ENCODE data around the gene NABP2.
"Not testable (repeated sequence)": the region's sequence is repeated elsewhere in the genome, so short reads cannot be mapped to it uniquely, and the experiment has no call there.

The NABP2 gene

DNA sequence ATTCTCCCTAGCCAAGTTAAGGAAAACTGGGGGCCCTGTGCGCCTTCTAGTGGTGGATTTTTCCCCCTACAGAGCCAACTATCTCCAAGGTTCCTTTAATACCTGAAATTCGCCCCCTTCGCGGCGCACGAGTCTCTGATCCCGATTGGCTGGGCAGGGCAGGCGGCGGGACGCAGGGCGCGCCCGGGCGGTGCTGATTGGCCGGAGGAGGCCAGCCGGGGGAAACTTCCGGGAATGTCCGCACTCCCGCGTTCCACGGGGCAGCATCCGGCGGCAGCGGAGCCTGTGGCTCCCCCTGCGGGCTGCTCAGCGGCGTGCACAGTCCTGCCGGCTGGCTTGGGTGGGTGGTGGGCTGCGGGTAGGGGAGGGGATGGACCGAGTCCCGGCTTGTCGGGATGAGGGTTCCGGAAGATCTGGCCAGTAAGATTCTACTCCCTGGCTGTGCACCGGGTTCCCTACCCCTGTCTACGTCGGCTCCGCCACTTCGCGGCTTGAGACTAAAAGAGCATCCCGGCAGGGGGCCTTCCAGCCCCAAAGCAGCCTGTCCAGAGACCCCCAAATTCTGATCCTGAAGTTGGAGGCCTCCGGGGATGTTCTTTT is at the start of gene NABP2:
NABP2 (plus strand) TSS at position 241 of the 600 bp plus-strand sequence. CDS start 515 bp downstream, outside the sequence.
- peak; percentile 96 for DNase-seq (ENCODE audit: low spot score)

DNA sequence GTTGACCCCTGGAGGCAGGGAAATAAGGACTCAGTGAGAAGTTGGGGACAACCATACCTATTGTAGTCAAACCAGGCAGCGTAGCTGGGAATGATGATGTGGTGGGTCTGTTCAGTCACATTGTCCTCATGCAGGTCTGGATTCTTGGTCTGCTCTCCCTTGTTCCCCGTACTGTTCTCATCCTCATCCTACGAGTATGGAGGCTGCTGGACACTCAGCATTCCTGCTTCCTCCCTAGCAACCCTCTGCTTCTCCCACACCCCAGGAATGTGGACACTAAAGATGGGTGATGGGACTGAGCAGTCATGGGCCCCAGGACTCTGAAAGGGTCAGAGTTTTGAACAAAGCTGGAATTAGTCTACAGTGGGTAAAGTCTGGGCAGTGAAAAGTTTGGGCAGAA is 45.8 kb upstream of the NABP2 start:
- DNase-seq (ENCODE audit: low spot score), result no peak

DNA sequence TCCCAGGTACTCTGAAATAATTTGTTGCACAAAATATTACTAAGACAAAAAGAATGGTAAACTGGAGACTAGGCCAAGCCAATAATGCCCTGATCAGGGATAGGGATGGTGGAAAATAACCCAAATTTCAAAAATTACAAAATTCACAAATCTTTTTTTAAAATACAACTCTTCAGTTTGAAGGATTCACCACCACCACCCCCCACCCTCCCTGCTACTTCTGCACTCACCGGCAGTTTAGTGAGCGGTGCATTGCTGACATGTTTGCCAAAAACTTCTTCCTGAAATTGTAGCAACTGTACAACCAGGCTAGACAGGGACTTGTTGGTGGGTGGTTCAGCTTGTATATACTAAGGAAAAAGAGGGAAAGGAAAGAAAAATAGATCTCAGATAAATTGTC is 37.2 kb upstream of the NABP2 start:
- DNase-seq (ENCODE audit: low spot score), result no peak

DNA sequence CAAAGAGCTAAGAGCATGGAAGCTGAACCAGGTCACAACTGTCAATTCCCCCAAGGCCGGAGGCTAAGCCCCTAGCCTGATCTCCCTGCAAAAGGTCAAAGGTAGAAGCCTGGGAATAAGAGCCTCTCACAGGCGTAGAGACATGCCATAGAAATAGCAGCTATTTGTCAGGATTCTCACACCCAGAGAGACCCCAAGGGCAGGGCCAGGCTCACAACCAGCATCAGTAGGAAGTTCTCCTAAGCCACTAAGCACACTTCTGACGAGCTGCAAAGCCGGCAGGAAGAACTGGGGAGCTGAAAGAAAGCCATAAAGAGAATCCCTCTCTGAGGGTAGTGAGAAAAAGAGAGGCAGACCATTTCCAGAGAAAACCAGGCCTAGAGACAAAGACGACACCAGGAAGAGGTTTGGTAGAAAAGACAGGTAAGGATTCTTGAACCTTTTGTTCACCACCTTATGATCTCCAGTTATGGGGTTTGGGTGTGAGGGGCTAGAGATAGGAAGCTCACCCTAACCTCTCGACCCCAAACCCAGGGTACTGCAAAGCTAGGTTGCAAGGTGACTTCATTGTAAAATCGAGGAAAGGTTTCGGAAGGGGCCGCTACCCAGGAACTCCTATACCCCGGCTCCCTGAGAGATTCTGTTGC is 35.9 kb upstream of the NABP2 start:
- no peak for DNase-seq (ENCODE audit: low spot score)

DNA sequence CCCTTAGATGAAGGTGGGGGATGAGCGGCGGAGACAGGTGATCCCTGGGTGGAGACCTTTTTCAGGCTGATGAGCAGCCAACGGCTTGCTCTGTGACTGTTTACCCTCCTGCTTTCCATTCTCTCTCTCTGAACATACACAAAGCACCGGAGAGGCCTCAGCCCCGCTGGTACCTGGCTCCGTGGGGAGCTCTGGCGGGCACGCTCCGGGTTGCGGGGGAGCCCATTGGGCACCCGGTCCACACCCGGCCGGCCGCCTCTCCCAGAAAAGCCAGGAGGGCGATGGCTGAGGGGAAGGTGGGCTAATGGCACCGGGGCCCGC is 35.4 kb upstream of the NABP2 start:
- no peak for DNase-seq (ENCODE audit: low spot score)

DNA sequence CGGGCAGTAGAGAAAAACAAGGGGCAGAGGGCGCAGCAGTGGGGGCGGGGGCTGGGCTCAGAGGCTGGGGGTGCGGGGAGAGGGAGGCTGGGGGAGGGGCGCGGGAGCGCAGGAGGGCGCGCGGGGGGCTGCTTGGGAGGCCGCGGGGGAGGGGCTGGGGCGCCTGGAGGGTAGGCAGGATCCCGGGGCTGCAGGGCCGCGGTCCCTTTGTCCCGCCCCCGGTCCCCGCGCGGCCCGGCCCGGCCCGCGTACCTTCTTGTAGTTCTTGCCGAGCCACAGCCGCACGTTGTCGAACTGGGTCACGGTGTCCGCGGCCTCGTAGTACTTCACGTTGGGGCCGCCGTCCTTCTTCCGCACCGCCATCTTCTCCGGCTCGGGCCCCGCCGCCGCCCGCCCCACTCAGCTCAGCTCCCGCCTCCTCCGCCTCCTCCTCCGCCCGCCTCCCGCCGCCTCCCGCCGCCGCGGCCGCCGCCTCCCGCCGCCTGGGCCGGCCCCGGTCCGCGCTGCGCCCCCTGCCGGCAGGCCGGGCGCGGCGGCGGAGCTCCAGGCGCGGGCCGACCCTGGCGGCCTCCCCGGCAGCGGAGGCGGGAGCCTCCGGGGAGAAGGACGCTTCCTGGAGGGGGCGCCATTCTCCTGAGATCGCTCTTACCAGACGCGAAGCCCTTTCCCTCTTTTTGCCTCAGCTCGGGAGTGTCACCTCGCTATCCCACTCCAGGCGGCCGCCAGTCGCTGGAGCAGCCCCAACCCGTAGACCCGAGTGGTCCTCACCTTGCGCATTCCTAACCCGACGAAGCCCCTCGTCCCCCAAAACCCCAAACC is 34.8 kb upstream of the NABP2 start, which contains the start of gene SMARCC2:
SMARCC2 (minus strand) TSS at position 385 of the 819 bp plus-strand sequence; CDS start at position 363, 22 bp downstream.
- DNase-seq (ENCODE audit: low spot score), result peak; percentile 94

DNA sequence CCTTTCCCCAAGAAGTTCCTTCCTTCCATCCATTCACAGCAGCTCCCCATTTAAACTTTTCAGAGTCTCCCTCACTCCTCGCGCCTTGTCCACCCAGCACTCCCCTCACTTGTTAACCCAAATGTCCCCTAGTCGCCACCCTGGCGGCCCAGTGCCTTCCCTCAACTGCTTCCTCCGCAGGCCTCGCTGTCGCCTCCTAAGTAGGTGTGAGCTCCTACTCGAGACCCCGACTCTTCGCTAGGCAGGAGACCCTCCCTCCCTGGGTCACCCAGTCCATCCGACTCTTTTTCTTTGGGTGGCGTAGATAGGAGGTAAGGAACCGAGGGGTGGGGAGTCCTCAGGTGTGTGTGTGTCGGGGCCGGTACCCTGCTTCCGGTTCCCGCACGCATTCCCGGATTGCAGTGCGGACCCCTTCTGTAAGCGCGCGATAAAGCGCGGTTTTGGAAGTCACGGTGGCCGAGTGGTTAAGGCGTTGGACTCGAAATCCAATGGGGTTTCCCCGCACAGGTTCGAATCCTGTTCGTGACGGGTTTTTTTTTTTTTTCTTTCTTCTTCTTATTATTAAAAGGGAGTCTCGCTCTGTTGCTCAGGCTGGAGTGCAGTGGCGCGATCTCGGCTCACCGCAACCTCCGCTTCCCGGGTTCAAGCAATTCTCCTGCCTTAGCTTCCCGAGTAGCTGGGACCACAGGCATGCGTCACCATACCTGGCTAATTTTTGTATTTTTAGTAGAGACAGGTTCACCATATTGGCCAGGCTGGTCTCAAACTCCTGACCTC is 34.0 kb upstream of the NABP2 start:
- DNase-seq (ENCODE audit: low spot score), result peak; percentile 86

DNA sequence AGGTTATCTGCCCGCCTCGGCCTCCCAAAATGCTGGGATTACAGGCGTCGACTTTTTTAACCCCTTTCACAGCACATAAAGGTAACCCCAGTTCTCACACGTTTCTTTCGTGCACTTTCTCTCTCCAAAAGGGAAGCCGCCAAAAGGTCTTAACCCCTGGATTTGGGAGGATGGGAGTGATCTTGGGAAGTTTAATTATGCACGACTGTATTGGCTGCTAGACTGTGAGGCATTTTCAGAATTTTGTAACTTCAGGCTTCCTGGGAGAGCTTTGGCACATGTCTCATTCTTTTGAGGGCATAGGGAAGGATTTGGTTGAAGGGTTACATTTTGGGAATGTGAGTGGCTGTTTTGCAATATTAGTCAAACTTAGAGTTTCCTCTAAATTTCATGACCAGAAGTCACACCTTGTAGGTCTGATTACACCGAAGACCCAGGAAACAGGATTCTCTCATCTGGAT is 33.4 kb upstream of the NABP2 start:
- no peak for DNase-seq (ENCODE audit: low spot score)

DNA sequence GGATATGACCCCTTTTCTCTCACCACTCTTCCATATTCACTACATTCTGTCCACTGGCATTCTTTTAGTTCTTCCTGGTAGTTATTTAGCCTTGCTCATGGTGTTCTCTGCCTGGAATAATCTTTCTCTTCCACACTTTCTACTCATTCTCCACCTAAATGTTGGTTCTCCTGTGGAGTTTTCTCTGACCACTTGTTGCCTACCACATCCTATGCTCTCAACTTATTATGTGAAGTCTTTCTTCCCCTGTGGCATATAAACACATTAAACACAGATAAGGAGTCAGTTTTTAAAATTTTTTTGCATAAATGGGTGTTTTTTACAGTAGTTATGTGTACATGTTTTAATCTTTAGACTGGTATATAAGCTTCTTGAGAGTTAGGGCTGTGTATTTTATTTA is 31.6 kb upstream of the NABP2 start:
- DNase-seq (ENCODE audit: low spot score), result no peak

DNA sequence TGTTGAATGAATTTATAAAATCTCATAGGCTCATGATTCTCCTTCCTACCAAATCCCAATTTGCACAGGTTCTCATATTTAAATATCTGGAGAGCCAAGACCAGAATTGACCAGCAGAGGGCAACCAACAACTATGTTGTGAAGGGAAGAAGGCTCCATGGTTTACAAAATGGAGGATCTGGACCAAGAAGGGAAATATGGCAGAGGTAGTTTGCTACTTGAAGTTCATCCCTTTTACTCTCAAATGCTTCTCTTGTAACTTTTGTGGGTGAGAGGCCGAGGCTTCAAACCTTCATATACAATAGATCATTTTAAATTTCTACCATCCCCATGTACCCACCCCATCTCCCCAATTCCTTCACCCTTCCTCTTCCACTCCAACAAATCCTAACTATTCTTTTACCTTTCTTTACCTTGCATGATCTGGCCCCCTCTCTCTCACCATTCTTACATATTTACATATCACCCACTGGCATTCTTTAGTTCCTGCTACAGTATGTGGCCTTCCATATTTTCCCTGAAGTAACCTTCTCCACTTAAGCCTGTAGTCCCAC is 31.0 kb upstream of the NABP2 start:
- DNase-seq (ENCODE audit: low spot score), result peak; percentile 86

DNA sequence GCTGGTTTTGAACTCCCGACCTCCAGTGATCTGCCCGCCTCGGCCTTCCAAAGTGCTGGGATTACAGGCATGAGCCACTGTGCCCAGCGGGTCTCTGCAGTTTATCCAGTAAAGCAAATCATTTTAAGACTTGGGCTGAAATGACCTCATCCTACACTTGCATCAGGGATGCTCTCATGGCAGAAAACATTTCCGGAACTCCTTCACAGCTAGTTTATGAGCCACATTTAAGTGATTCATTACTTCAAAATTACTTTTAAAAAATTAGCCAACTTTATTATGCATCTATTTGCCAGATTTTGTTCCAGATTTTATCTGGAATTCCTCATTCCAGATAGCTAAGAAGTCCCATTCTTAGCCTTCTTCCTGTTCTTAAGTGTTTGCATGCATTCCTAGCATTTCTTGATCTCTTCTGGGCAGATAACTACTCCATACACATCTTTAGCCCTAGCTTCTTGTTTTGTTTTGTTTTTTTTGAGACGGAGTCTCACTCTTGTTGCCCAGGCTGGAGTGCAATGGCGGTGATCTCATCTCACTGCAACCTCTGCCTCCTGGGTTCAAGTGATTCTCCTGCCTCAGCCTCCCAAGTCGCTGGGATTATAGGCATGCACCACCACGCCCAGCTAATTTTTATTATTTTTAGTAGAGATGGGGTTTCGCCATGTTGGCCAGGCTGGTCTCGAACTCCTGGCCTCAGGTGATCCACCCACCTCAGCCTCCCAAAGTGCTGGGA is 27.2 kb upstream of the NABP2 start:
- not testable (repeated sequence) for DNase-seq (ENCODE audit: low spot score)

DNA sequence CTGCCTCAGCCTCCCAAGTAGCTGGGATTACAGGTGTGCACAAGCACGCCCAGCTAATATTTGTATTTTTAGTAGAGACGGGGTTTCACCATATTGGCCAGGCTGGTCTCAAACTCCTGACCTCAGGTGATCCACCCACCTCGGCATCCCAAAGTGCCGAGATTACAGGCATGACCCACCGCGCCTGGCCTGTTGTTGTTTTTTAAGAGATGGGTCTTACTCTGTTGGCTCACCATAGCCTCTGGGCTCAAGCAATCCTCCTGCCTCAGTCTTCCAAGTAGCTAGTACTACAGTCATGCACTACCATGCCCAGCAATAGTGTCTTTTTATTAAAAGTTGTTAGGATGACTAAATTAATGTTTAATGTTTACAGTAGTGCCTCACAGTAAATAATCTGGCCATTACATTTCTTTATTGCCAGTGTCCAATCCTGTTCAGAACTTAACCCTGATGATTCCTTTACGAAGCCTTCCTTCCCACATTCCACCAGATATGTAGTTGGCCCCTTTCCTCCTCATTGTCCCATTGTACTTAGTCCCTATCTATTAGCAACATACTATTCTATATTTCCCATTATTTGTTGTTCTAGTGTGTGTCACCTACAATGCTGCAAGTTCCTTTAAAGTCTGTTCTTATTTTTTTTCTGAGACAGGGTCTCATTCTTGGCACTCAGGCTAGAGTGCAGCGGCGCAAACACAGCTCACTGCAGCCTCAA is 26.1 kb upstream of the NABP2 start:
- DNase-seq (ENCODE audit: low spot score), result no peak

DNA sequence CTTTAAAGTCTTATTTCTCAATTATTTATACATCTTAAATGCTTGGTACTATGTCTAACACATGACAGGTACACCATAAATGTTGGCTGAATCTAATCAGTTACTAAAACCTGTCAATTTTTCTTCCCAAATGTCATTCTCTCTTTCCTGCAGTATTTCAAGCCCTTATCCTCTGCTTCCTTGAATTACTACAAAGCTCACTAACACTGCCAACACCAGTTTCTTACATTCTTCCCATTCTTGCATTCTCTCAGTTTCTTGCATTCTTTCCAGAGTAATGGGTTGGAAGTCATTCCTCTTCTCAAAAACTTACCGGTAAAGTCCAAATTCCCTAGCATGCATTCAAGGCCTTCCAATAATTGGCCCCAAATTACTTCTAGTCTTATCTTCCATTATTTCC is 25.3 kb upstream of the NABP2 start:
- DNase-seq (ENCODE audit: low spot score), result no peak

DNA sequence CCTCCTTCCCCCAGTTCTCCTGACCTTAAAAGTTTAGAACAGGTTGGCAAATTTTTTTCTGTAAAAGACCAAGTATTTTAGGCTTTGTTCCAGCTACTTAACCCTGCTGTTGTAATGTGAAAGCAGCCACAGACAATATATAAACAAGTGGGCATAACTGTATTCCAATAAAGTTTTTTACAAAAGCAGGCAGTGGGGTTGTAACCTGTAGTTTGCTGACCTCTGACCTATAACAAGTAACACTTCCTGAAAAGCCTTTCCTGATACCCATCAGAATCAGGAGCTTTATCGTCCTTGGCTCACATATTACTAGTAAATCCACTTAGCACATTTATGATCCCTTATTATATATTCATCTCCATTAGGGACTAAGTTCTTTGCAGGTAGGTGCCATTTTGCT is 21.8 kb upstream of the NABP2 start:
- no peak for DNase-seq (ENCODE audit: low spot score)

DNA sequence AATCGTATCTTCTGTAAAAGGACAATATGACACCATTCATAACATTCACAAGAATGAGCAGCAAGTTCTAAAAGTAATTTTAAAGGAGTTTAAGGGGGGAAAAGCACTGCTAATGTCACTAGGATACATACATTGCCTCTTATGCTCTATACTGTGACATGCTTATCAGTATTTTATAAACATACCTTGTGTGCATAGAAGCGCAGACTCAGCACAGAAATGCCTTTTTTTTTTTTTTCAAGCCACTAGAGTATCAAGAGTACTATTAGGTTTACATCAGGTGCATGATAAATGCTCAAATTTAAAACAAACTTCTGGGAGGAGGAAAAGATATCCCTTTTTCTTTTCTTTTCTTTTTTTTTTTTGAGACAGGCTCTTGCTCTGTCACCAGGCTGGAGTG is 21.3 kb upstream of the NABP2 start:
- DNase-seq (ENCODE audit: low spot score), result no peak

DNA sequence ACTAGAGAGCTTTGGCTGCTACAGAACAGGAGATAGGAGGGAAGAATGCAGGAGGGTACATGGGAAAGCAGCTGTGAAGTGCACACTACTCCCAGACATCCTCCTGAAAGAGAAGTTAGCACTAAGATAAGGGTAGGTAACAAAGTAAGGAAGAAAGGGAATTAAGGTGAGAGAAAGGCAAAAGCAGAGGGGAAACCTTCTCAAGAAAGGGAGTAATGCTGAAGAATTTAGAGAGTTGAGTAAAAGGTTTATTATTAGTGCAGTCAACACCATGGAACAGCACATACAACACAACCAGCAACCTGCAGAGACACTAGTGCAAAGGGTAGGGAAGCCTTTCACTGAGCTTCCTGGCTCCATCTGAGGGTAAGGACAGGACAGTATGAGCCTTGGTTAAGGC is 19.9 kb upstream of the NABP2 start:
- DNase-seq (ENCODE audit: low spot score), result no peak

DNA sequence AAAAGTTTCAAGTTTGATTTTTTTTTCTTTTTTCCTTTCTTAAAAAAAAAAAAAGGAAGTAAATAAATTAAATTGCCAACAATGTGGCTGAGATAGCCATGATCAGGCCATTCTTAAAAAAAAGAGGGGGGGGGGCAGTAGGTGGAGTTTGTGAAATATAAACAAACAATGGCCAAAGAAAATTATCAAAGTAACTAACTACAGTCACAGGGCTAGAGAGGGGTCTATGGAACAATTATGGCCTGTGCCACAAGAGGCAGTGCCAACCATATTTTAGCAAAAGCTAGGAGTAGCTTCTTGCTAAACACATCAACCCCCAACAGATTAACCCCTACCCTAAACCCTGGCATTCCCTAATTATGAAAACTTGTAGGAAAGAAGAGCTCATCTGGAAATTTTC is 18.7 kb upstream of the NABP2 start:
- no peak for DNase-seq (ENCODE audit: low spot score)

DNA sequence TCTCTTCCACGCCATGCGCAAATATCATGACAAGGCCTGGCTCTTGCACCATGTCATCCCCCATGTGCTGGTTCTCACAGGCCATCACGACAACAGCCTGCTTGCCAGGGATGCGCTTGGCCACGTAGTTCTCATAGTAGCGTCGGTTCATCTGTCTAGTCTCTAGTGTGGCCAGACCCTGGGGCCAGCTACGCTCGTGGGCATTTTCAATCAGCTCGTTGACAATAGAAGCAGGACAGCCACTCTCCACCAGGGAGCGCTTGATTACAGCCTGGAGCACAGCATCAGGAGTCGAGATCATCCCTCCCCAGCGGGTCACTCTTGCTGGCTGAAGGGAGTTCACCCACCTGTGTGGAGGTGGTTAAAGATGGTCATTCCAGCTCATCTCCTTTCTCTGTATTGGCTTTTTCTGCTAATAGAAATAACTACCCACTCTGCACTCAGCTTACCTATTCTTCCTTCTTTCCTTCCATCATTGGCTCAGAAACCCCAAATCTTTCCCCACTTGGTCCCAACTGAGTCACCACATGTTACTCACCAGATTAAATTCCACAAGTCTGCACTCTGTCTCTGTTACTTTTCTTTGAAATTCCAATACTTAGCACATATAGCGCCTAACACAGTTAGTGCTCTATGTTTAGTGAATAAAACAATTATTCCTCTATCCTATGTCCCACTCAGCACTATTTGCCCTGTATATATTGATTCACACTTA is 17.5 kb upstream of the NABP2 start:
- peak; percentile 46 for DNase-seq (ENCODE audit: low spot score)

DNA sequence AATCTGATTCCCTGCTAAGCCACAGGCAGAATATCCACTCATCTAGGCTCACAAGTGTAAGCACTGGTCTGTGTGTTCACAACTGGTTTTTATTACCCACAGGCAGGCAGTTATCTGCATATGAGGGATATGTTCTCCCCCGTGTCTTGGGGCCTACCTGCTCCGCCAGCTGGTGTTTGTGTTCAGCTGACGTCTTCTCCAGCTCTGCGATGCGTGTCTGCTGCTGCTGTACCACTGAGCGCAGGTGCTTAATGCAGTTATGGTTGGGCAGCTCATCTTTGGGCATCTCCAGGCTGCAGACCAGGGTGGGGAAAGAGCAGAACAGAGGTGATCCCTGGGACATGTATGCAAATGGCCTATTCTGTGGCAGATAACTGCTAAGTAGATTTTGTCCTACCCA is 16.1 kb upstream of the NABP2 start:
- no peak for DNase-seq (ENCODE audit: low spot score)

DNA sequence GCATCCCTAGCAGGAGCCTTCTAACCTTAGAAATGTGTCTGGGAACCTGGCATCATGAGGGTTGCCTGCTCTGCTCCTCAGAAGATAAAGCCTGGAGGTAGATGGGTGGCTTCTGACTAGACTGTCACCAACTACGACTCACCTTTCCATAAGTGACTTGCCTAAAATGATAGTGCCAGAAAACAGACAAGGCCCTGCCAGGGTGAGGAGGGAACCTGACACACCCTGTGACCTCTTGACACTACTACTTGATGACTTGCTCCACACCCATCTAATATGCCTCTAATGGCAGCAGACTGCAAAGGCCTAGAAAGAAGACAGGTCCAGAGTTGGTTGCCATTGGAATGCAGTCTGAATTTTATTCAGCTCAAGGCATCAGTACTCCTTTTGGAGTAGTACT is 11.8 kb upstream of the NABP2 start:
- no peak for DNase-seq (ENCODE audit: low spot score)

Data from SW480 (cell line).